ENCODE results near the gene KIRREL3. TPM values are rescaled to one million over a fixed set of nuclear protein-coding genes. Genes with fewer than 3 reads are reported as not detected.

KIRREL3 gene
- total RNA-seq, result 0.92 TPM

- peak; percentile 36 for DNase-seq
Observed at GRCh38 chr11:127000291-127000968, at the start of gene KIRREL3. Gene KIRREL3 (minus strand): TSS chr11:127000770.

- DNase-seq, result no peak
Observed at GRCh38 chr11:127050186-127050585, 49.6 kb upstream of the KIRREL3 start.

- DNase-seq, result no peak
Observed at GRCh38 chr11:127049486-127049885, 48.9 kb upstream of the KIRREL3 start.

- DNase-seq, result no peak
Observed at GRCh38 chr11:127044535-127044934, 44.0 kb upstream of the KIRREL3 start.

- DNase-seq, result no peak
Observed at GRCh38 chr11:127042445-127042844, 41.9 kb upstream of the KIRREL3 start.

- no peak for DNase-seq
Observed at GRCh38 chr11:127039591-127039990, 39.0 kb upstream of the KIRREL3 start.

- DNase-seq, result no peak
Observed at GRCh38 chr11:127037596-127037995, 37.0 kb upstream of the KIRREL3 start.

GRCh38 chr11:127037001-127037400 lies 36.4 kb upstream of the KIRREL3 start:
- DNase-seq, result no peak

GRCh38 chr11:127035824-127036223 lies 35.3 kb upstream of the KIRREL3 start:
- DNase-seq, result no peak

- DNase-seq, result no peak
Observed at GRCh38 chr11:127034973-127035372, 34.4 kb upstream of the KIRREL3 start.

GRCh38 chr11:127028648-127029047 lies 28.1 kb upstream of the KIRREL3 start:
- DNase-seq, result no peak

GRCh38 chr11:127027789-127028188 lies 27.2 kb upstream of the KIRREL3 start:
- DNase-seq, result no peak

- no peak for DNase-seq
Observed at GRCh38 chr11:127027000-127027399, 26.4 kb upstream of the KIRREL3 start.

- DNase-seq, result no peak
Observed at GRCh38 chr11:127023991-127024390, 23.4 kb upstream of the KIRREL3 start.

- DNase-seq, result no peak
Observed at GRCh38 chr11:127018683-127019279, 18.2 kb upstream of the KIRREL3 start.

- peak; percentile 19 for DNase-seq
Observed at GRCh38 chr11:127017482-127017881, 16.9 kb upstream of the KIRREL3 start.

- DNase-seq, result no peak
Observed at GRCh38 chr11:127013550-127013949, 13.0 kb upstream of the KIRREL3 start.

- DNase-seq, result no peak
Observed at GRCh38 chr11:127006311-127006710, 5.7 kb upstream of the KIRREL3 start.

GRCh38 chr11:127003260-127003981 lies 2.9 kb upstream of the KIRREL3 start:
- peak; percentile 67 for DNase-seq

GRCh38 chr11:127002669-127003259 lies 2.2 kb upstream of the KIRREL3 start:
- DNase-seq, result no peak

- DNase-seq, result no peak
Observed at GRCh38 chr11:127000981-127001380, 411 bp upstream of the KIRREL3 start.

GRCh38 chr11:126999366-126999765 lies 1.2 kb downstream of the KIRREL3 start:
- no peak for DNase-seq

GRCh38 chr11:126997641-126998040 lies 2.9 kb downstream of the KIRREL3 start:
- no peak for DNase-seq
